Stimulated activated CD4-positive, alpha-beta T cell treated with anti-CD3 and anti-CD28 coated beads, Interleukin-1b, Interleukin-23, amount 100 ng/mL, for 1 hour (primary cell): ENCODE results near the gene SFMBT2.

Experiments
- DNase-seq, 2 donors: peaks; one replicate each; pipeline ENCODE4 v3.0.0-alpha.2; 2020; ENCODE audit warnings: low read depth in 2 of 2

Gene SFMBT2

GRCh38 chr10:7425691-7426090, 14.9 kb upstream of the SFMBT2 start:
- DNase-seq, result no peak

GRCh38 chr10:7424919-7425318, 14.1 kb upstream of the SFMBT2 start:
- no peak for DNase-seq

- DNase-seq, result no peak
These were observed 13.5 kb upstream of the SFMBT2 start for GRCh38 chr10:7424315-7424714.

GRCh38 chr10:7423521-7423920, 12.7 kb upstream of the SFMBT2 start:
- no peak for DNase-seq

- DNase-seq, result no peak
These were observed 10.7 kb upstream of the SFMBT2 start for GRCh38 chr10:7421526-7421925.

GRCh38 chr10:7419998-7420397, 9.2 kb upstream of the SFMBT2 start:
- no peak for DNase-seq

- DNase-seq, result no peak
These were observed 7.0 kb upstream of the SFMBT2 start for GRCh38 chr10:7417807-7418206.

GRCh38 chr10:7417103-7417623, 6.3 kb upstream of the SFMBT2 start:
- DNase-seq, result no peak

- no peak for DNase-seq
These were observed 3.9 kb upstream of the SFMBT2 start for GRCh38 chr10:7414766-7415165.

- no peak for DNase-seq
These were observed 2.1 kb upstream of the SFMBT2 start for GRCh38 chr10:7412928-7413282.

- no peak for DNase-seq
These were observed 1.5 kb upstream of the SFMBT2 start for GRCh38 chr10:7412237-7412927.

GRCh38 chr10:7411671-7412128, 866 bp upstream of the SFMBT2 start:
- DNase-seq, result no peak

GRCh38 chr10:7410301-7410861, 453 bp downstream of the SFMBT2 start:
- DNase-seq, result no peak

GRCh38 chr10:7409732-7410168, 1.1 kb downstream of the SFMBT2 start:
- DNase-seq, result no peak

GRCh38 chr10:7409045-7409731, 1.6 kb downstream of the SFMBT2 start:
- DNase-seq, result no peak

GRCh38 chr10:7408291-7409044, 2.4 kb downstream of the SFMBT2 start:
- DNase-seq, result no peak

GRCh38 chr10:7407368-7408290, 3.2 kb downstream of the SFMBT2 start:
- no peak for DNase-seq

- no peak for DNase-seq
These were observed 4.0 kb downstream of the SFMBT2 start for GRCh38 chr10:7406712-7407333.

- no peak for DNase-seq
These were observed 5.2 kb downstream of the SFMBT2 start for GRCh38 chr10:7405637-7406036.

- no peak for DNase-seq
These were observed 7.2 kb downstream of the SFMBT2 start for GRCh38 chr10:7403620-7404019.

GRCh38 chr10:7401782-7402181, 9.1 kb downstream of the SFMBT2 start:
- DNase-seq, result no peak
